ENCODE data around the gene STON2.

- TF ChIP-seq CTCF (IDR thresholded peaks at IDR 0.05; ENCODE audit: low read depth, low read length, missing input control) (no peak), JUND (IDR thresholded peaks at IDR 0.05) (no peak), TAF1 (conservative IDR thresholded peaks at IDR 0.05) (no peak), GABPA (IDR thresholded peaks at IDR 0.05 in 1 of 2, conservative IDR thresholded peaks at IDR 0.05 in 1 of 2) (no peak), SP1 (IDR thresholded peaks at IDR 0.05) (no peak), MAX (IDR thresholded peaks at IDR 0.05) (no peak), NR2F2 (IDR thresholded peaks at IDR 0.05) (no peak), YY1 (IDR thresholded peaks at IDR 0.05) (no peak)
Measured at GRCh38 chr14:81252278-81252677, 147.8 kb downstream of the STON2 start.
